Measurements from ENCODE around the gene PGC.

PGC gene

DNA sequence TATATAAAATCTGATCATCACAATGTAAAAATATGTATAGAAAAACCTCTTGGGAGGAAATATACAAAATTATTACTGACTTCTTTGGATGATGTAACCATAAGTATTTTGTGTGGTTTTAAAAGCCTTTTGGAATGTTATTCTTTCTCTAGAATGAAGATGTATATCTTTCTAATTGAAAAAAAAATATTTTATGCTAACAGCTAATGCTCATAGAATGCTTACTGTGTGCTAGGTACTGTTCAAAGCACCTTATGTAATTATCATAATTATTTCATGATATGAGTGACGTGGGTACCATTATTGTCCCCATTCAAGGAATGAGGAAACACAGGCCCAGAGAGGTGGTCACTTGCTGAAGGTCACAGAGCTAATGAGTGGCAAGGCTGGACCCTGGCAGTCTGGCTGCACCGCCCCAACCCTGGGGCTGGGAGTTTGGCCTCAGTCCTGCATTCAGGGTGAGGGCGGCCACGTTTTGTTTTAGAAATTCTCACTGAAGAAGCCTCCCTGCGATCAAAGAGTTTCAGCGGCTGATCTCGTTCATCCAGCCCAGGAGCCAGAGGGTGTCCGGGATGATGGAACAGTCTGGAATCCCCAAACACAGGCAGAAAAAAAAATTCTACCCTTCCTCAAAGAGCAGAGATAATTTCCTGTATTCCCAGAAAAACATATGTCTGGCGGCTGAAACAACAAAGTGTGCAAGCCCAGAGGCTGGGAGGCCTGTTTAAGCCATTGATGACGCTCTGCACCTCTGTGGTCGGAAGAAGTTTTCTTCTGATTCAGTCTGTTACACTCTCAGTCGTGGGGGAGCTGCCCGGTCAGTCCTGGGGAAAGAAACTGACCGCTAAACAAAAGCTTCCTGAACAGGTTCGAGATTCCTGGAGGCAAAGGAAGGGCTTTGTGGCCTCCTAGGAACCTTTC lies 49.1 kb downstream of the PGC start:
- DNase-seq (ENCODE audit: low read depth in 3 of 3), result no peak

DNA sequence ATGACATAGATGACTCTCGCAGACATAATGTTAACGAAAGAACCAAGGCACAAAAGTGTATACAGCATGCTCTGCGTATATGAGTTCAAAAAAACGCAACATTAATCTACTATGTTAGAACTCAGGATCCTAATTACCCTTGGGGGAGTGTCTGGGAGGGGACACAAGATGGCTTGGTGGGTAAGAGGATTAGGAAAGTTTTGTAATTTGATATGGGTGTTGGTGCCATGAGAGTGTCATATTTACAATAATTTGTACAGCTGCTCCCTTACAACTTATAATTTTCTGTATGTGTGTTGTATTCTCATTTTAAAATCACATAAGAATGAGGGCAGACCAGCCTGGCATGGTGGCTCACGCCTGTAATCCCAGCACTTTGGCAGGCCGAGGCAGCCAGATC lies 50.4 kb downstream of the PGC start:
- DNase-seq (ENCODE audit: low read depth in 3 of 3), result no peak

DNA sequence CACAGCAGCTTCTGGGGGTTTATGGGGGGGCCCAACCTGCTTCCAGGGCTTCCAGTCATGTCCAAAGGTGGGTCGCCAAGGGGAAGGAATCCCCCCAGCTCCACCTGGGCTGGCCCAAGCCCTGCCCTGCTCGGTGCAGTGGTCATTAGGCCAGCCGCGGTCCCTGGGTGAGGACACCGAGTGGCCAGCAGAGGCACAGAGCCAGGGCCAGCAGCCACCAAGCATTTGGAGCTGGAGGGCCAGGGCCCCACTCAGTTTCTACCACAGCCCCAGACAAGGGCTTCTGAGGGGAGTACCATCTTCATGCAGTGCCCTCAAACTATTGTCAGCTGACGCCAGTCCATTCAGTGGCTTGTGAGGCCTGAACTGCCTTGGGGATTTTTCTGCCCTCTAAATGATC lies 51.4 kb downstream of the PGC start:
- no peak for DNase-seq (ENCODE audit: low read depth in 3 of 3)

DNA sequence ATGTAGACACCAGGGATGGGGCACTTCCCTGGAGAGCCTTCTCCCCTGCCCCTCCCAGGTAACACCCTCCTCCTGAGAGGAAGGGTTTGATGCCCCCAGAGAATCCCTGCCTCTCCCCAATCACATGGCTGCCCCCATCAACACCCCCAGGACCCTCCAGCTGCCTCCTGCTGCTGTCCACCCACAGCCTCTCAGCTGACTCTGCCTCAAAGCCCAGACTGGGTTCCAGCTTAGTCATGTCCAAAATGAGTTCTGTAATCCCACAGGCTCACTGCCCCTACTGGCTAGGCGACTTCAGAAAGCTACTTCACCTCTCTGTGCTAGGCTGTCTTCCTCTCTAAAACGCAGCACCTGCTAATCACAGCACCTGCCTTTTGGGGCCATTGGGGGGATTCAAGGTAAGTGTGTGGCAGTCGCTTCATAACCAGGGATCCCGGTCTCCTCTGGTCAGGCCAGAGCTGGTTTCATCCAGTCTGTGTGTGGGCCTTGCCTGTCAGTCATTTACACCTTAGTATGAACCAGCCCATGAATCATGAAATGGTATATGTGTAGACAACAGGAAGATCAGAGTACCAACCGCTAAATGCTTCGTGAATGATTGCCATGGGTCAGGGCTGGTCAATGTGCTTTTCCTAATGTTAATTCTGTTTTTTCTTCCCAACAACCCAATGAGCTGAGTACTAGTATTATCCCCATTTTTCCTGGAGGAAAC lies 52.2 kb downstream of the PGC start:
- no peak for DNase-seq (ENCODE audit: low read depth in 3 of 3)

DNA sequence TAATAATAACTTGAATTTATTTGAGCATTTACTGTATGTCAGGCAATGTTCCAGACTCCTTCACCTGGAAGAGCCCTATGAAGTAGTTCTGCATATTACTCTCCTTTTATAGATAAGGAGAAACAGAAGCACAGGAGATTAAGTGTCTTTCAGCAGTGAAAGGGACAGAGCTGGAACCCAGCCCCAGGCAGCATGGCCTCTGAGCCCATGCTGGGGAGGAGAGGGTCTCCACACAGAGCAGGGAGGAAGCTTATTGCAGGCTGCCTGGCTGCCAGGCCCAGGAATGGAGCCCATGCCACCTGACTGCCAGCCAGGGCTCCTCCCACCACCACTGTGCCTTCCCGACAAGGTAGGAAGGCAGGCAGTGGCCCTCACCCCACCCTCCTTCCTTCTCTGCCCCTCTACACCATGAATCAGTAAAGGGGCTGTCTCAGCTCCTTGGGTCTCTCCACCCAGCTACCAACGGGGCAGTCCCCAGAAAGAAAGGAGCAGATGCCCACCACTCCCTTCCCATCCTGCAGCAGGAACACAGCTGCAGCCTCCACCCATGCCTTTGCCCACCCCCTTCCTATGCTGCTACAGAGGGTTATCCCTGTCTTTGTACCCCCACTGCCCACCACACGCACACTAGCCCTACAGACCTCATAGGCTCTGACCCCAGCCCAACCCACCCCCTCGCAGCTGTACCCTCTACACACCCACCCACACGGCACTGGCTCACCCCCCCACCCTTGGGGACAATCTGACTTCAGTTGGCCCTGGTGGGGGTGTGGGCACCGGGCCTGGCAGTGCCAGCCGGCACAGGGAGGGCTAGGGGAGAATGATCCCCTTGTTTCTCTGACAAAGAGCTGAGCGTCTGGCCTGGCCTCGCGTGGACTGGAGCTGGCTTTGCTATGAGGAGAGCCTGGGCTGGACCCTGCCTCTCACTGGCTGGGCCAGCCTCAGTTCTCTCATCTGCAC lies 53.6 kb downstream of the PGC start:
- no peak for DNase-seq (ENCODE audit: low read depth in 3 of 3)

DNA sequence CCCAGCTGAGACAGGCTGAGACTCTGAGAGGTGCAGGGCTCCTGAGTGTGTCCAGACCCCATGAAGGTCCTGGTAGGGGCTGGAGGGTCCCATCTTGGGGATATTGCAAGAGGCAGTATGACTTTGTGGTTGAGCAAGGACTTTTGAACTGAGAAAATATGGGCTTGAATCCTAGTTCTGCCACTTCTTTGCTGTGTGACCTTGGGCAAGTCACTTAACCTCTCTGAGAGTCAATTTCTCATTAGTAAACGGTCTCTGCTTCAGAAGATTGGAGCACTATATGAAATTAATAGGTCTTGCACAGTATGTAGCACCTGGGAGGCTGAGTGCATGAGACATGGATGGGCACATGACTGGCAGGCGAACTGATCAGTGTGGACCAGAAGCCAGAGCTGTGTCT lies 54.5 kb downstream of the PGC start:
- DNase-seq (ENCODE audit: low read depth in 3 of 3), result no peak

DNA sequence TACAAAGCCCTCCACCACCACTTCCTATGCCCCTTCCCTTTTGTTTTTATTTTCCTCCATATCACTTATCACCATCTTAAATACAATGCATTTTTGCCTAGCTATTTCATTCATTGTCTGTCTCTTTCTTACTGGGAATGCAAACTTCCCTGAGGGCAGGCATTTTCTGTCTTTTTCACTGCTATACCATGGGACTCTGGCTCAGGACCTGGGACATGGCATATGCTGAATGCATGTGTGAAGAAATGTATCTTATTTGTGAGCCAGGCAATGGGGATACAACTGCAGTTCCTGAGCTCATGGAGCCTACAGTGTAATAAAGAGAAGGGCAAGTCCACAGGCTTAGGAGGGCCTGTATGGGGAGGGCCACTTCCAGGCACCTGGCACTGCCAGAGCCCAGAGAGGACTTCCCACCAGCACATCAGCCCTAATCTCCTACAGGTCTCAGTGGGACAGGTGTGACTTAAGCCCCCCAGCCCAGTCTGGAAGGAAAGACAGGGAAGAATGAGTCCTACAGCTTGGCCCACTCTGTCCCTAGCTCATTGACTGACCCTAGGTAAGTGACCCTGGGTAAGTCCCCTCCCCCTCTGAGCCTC lies 55.0 kb downstream of the PGC start:
- no peak for DNase-seq (ENCODE audit: low read depth in 3 of 3)

DNA sequence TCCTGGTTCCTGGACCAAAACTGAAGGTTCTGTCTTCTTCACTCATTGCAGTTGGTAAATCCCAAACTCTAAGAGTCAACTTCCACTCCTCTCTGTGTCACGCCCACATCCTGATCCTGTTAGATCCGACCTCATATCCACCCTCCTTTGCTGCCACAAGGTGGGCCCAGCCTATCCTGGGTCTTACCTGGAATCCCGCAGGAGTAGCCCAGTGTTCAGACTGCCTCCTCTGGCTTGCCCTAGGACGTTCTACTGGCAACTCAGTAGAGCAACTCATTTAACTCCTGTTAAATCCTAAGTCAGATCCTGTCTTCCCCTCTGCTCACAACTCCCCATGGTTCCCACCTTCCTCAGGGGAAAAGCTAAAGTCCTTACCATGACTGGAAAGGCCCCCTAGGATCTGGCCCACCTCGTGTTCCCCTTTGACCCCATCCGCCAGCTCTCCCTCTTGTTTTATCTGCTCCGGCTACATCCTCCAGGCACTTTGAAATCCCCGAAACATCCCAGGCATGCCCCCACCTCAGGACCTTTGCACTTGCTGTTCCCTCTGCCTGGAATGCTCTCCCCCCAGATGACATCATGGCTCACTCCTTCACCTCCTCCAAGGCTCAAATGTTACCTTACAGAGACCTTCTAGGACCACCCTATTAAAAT lies 55.6 kb downstream of the PGC start:
- no peak for DNase-seq (ENCODE audit: low read depth in 3 of 3)

DNA sequence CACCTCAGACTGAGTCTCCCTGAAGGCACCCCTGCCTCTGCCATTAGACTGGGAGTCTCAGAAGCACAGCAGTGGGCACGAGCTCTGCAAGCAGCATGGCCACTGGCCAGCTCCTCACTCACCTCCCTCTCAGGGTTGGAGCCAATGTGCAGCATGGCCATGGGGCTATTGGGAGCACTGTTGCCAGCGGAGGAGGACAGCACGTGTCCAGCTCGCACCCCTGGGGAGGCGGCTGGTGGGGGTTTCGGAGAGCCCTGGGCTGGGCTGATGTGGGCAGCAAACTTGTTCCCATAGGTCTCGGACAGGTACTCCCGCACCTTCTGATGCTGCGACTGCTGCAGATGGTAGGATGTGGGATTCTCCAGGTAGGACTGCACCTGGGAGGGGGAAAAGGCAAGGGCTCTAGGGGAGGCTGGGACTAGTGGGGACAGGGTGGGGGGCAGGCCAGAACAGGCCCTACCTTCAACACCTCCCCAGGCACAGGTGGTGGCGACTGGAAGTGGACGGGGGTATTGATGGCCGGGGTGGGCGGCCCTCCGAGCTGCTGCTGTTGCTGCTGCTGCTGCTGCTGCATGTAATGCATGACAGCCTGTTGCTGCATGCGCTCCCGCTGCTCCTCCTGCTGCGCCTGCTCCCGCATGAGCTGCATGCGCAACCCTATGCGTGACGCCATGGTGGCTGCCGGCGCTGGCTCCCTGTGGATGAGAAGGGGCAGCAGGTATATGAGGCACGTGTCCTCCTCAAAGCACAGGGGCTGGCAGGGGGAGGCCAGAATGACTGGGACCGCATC lies 56.5 kb downstream of the PGC start:
- no peak for DNase-seq (ENCODE audit: low read depth in 3 of 3)

DNA sequence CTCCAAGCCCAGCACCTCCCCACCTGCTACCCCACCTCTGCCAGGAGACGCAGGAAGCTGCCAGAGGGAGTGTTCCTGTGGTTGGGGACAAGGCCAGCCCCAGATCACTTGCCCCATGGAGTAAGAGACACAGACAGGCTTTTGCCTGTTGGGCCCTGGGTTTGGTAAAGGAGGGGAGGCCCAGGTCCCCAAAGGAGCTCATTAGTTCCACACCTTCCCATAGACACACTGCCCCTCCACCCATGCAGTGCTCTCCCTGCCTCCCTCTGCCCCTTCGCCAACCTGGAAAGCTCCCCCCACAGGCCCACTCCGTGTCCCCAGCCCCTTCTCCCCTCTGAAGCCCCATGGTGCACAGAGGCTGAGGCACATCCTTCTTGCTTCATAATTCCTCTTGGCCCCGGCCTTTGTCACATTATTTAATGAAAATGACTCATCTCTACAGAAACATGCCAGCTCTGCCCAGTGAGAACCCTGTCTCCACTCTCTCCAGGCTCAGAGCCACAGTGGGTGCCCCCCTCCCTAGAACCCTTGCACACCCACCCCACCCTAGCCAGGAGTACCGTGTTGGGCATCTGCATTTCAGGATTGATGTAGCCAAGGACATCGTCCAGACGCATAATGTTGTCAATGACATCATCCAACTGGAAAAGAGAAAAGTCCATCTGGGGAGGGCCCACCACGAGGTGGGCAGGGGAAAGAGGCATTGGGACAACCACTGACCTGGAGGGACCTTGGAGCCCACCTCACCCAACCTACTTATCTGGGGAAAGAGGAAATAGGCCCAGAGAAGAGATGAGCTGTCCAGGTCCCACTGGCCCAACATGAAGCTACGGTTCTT lies 57.8 kb downstream of the PGC start:
- no peak for DNase-seq (ENCODE audit: low read depth in 3 of 3)

DNA sequence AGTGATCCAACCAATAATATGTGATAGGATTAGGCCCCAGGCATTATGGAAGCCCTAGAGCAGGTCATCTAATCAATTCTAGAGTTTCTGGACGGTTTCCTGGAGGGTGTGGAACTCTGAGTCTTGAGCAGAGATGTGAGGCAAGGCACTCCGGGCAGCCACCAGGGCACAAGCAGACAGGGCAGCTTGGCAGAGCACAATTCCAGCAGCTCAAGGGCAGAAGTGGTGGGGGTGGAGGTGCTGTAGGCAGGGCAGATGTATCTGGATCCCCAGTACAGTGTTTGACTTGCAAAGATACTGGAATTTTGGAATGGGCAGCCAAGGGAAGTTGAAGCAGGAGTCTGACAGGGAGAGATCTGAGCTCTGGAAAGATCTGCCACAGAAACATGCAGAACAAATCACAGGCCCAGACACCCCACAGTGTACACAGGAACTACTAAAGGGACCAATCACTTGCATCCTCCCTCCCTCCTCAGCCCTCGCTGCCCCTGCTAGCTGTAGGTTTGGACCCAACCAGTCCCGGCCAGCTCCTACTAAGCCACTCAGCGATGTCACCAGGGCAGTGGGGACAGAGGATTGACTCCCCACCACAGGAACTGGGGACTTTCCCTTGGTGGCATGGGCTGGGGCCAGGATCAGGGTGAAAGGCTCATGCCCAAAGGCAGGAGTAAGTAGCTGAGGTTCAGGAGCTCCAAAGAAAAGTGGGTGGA lies 58.8 kb downstream of the PGC start:
- no peak for DNase-seq (ENCODE audit: low read depth in 3 of 3)

DNA sequence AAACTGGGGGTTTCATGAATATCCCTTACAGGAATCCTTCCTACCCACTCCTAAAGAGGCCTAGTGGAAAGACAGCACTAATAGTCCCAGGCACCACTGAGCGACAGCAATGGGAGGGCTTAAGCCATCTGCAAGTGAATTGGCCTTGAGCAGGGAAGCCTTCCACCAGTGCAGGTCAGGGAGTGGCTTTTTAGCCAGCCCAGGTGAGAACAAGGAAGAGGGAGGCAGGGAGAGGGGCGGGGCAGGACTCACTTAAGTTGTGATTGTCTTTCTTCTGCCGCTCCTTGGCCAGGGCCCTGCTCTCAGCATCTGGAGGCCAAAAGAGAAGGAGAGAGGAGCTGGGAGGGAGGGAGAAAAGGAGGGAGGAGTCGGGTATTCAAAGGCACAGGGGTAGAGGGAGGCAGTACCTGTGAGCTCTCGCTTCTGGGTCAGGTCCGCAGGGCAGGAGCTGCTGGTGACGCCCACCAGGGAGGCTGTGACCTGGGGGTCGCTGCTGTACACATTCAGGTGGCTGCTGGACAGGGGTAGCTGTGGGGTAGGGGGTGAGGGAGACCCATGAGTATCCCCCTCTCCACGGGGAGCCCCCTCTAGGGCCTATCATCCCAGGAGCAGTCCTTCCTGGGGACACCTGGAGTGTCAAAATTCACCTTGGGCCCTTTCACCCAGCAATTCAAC lies 59.6 kb downstream of the PGC start:
- DNase-seq (ENCODE audit: low read depth in 3 of 3), result no peak
